ENCODE measurements around the gene CAMTA1. TPM values are rescaled to one million over a fixed set of nuclear protein-coding genes. Genes with fewer than 3 reads are reported as not detected.

Gene CAMTA1
- total RNA-seq, 2 donors from 2014 or later: 100 to 102 TPM

GRCh38 chr1:7712731-7713323 is 927.6 kb downstream of the CAMTA1 start:
- Histone ChIP-seq H3K27me3 (replicated peaks; ENCODE audit: insufficient read depth) (no peaks in the 10 kb centered on the region), H3K9me3 (no peaks in the 10 kb centered on the region), H3K36me3 (no peaks in the 10 kb centered on the region), H3K27ac (no peak overlapping the region), H3K4me3 (no peak overlapping the region), H3K4me1 (replicated peaks) (no peaks in the 10 kb centered on the region)
- TF ChIP-seq CTCF (IDR thresholded peaks at IDR 0.05) (no peak), POLR2A (IDR thresholded peaks at IDR 0.05) (no peak), POLR2AphosphoS5 (IDR thresholded peaks at IDR 0.05) (no peak)
- intact Hi-C loops (cut with DNase I): no loop called here
- 92% methylated on average over 8 of the region's 8 CpGs for WGBS
- no peak for DNase-seq (ENCODE audit: low spot score)

DNA sequence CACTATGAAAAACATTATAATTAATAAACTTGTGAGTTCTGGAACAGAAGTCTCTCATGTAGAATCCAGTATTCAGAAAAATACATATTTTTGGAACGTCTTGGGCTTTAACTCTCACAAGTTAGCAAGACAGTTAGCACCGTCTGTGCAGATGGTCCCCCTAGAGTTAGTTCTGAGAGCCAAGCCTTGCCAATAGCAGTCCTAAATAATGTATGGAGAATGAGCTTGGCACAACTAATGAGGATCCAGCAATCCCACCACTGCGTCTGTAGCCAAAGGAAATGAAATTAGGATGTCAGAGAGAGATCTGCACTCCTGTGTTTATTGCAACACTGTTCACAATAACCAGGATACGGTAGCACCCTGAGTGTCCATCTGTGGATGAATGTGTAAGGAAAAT is 931.3 kb downstream of the CAMTA1 start:
- no peak for DNase-seq (ENCODE audit: low spot score)
- Histone ChIP-seq H3K9me3 (no peaks in the 10 kb centered on the region), H3K27ac (no peak overlapping the region), H3K27me3 (replicated peaks; ENCODE audit: insufficient read depth) (no peaks in the 10 kb centered on the region), H3K4me3 (no peak overlapping the region), H3K36me3 (no peaks in the 10 kb centered on the region), H3K4me1 (replicated peaks) (no peaks in the 10 kb centered on the region)
- WGBS: 88% methylated on average over 4 of the region's 4 CpGs
- TF ChIP-seq CTCF (IDR thresholded peaks at IDR 0.05): no peak
- no peak for TF ChIP-seq POLR2A (IDR thresholded peaks at IDR 0.05)
- TF ChIP-seq POLR2AphosphoS5 (IDR thresholded peaks at IDR 0.05): no peak
- intact Hi-C loops (cut with DNase I): no loop called here

- H3K27me3 ChIP-seq (replicated peaks; ENCODE audit: insufficient read depth): no peaks in the 10 kb centered on the region
- no peak for DNase-seq (ENCODE audit: low spot score)
Measured at GRCh38 chr1:7717748-7718368, 932.6 kb downstream of the CAMTA1 start.

GRCh38 chr1:7719468-7720094 is 934.3 kb downstream of the CAMTA1 start:
- H3K4me1 ChIP-seq (replicated peaks): no peaks in the 10 kb centered on the region
- WGBS: 69% methylated on average over 8 of the region's 8 CpGs
- no peaks in the 10 kb centered on the region for H3K27me3 ChIP-seq (replicated peaks; ENCODE audit: insufficient read depth)
- no peak overlapping the region for H3K27ac ChIP-seq
- no peak overlapping the region for H3K4me3 ChIP-seq
- TF ChIP-seq POLR2AphosphoS5 (IDR thresholded peaks at IDR 0.05) (no peak), CTCF (IDR thresholded peaks at IDR 0.05) (no peak), POLR2A (IDR thresholded peaks at IDR 0.05) (no peak)
- no peaks in the 10 kb centered on the region for H3K9me3 ChIP-seq
- no peaks in the 10 kb centered on the region for H3K36me3 ChIP-seq
- intact Hi-C loops (cut with DNase I): no loop called here
- no peak for DNase-seq (ENCODE audit: low spot score)

More at GRCh38 chr1:7717748-7718368, 932.6 kb downstream of the CAMTA1 start:
- H3K36me3 ChIP-seq: no peaks in the 10 kb centered on the region
- WGBS: 74% methylated on average over 22 of the region's 22 CpGs
- no peaks in the 10 kb centered on the region for H3K4me1 ChIP-seq (replicated peaks)
- intact Hi-C loops (cut with DNase I): no loop called here
- H3K27ac ChIP-seq: no peak overlapping the region
- no peak overlapping the region for H3K4me3 ChIP-seq
- TF ChIP-seq POLR2A (IDR thresholded peaks at IDR 0.05) (no peak), CTCF (IDR thresholded peaks at IDR 0.05) (no peak), POLR2AphosphoS5 (IDR thresholded peaks at IDR 0.05) (no peak)
- H3K9me3 ChIP-seq: no peaks in the 10 kb centered on the region

All from prostate gland (tissue), 2 donors.